Neuron (in vitro differentiated cells): ENCODE results near the gene IMMP2L.

Experiments used
- H2AFZ ChIP-seq: one replicate; pipeline ENCODE4 v1.6.1; 2013; ENCODE audit warnings: low read depth, mild to moderate bottlenecking, inconsistent platforms, low read length, moderate library complexity
- H3K27me3 ChIP-seq: one replicate; pipeline ENCODE4 v1.6.1; 2013; ENCODE audit warnings: low read length; ENCODE audit not compliant: insufficient read depth
- H3K36me3 ChIP-seq: one replicate; pipeline ENCODE4 v1.6.1; 2013; ENCODE audit warnings: low read length; ENCODE audit not compliant: insufficient read depth
- H3K4me1 ChIP-seq: one replicate; pipeline ENCODE4 v1.6.1; 2013; ENCODE audit warnings: low read length; ENCODE audit not compliant: insufficient read depth
- H3K4me3 ChIP-seq: 2 replicates; pipeline ENCODE4 v1.5.1; 2013; ENCODE audit warnings: mild to moderate bottlenecking, low read length, moderate library complexity
- H3K9me3 ChIP-seq: one replicate; pipeline ENCODE4 v1.6.1; 2013; ENCODE audit warnings: low read length

Gene IMMP2L

DNA sequence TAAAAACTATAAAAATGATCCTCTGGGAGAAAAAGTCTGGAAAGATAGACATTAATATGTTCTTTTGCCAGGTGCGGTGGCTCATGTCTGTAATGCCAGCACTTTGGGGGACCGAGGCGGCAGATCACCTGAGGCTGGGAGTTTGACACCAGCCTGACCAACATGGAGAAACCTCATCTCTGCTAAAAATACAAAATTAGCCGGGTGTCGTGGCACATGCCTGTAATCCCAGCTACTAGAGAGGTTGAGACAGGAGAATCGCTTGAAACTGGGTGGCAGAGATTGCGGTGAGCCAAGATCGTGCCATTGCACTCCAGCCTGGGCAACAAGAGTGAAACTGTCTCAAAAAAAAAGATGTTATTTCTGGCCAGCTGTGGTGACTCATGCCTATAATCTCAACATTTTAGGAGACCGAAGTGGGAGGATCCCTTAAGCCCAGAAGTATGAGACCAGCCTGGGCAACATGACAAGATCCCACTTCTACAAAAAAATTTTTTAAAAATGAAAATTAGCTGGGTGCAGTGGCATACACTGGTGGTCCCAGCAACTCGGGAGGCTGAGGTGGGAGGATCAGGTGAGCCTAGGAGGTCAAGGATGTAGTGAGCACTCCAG is 573.3 kb downstream of the IMMP2L start:
- Histone ChIP-seq H3K36me3 (no peaks in the 10 kb centered on the region), H3K4me3 (no peak overlapping the region), H3K4me1 (no peaks in the 10 kb centered on the region), H3K9me3 (no peaks in the 10 kb centered on the region), H2AFZ (no peak overlapping the region), H3K27me3 (no peaks in the 10 kb centered on the region)

- no peaks in the 10 kb centered on the region for H3K9me3 ChIP-seq
- no peaks in the 10 kb centered on the region for H3K4me1 ChIP-seq
- no peaks in the 10 kb centered on the region for H3K36me3 ChIP-seq
- no peak overlapping the region for H2AFZ ChIP-seq
- H3K4me3 ChIP-seq, result no peak overlapping the region
- H3K27me3 ChIP-seq, result no peaks in the 10 kb centered on the region
Observed at GRCh38 chr7:110988348-110988747, 573.9 kb downstream of the IMMP2L start.

DNA sequence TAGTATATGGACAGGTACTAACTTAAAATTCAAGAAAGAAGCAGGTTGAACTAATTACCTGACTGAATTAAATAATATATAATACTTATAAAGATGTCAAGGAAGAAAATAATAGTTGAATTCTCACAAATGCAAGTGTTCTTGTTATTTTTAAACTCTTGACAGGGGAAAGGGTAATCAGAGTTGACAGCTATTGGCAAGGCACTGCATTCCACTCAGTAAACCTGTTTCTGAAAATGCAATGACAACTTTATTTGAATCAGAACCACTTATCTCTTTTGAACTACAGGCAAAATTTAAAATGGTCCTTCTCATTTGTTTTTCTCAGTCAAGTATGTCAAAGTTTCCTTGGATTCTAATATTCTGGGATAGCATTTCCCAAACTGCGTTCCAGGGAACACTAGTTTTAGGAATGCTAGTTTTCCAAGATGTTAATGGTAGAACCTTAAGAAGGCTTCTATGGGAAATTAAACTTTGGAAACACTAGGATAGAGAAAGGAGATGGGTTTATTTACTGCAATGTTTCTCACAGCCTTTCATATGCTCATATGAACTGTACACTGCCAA is 575.1 kb downstream of the IMMP2L start:
- Histone ChIP-seq H3K4me3 (no peak overlapping the region), H3K9me3 (no peaks in the 10 kb centered on the region), H3K27me3 (no peaks in the 10 kb centered on the region), H2AFZ (no peak overlapping the region), H3K36me3 (no peaks in the 10 kb centered on the region), H3K4me1 (no peaks in the 10 kb centered on the region)

DNA sequence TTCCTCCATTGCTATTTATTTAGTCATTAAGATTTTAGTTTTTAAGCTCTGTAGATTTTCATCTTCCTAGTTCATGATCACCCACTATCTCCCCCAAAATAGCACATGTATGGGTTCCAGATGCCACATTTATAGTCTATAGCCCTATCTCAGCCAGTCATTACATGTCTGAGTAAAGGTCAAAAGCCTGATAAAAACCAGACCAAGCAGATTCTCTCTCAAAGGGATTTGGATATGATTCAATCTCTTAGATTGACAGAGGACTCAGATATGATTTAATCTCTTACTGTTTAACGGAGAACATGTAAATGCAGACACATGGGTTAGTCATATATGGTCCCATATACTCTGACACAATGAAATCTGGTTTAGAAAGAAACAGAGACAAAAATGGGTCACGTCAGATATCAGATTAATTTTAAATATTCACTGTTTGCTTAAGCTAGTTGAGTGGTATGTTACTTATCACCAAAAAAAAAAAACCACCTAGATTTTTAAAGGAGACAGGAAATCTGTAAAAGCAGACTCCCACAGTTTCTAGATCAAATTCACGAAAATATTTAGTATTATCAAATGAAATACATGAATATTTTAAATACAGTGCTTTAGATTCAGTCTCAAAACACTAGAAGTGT is 578.4 kb downstream of the IMMP2L start:
- Histone ChIP-seq H3K27me3 (no peaks in the 10 kb centered on the region), H3K36me3 (no peaks in the 10 kb centered on the region), H2AFZ (no peak overlapping the region), H3K9me3 (no peaks in the 10 kb centered on the region), H3K4me1 (no peaks in the 10 kb centered on the region), H3K4me3 (no peak overlapping the region)

DNA sequence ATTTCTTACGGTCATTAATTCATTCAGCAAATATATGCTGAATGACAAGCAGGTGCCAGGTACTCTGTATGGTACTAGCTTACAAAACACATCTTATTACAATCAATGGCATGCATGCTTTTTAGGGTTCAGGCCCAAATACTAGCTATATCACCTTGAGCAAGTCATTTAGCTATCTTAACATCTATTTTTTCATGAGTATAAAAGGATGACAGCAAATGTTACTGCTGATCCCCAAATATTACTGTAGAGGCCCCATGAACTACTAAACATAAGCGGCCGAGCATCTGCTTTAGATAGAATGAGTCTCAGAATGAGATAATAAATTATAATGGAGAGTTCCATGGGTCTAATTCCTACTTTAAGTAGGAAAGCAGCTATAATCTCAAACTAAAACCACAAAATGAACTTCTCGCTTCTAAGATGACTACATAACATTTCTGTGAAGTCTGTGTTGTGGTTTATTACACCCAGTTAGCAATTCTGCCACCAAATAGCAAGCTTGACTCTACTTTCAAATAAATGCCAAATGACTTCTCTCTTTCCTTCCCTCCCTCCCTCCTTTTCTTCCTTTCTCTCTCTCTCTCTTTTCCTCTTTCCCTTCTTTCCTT is 585.1 kb downstream of the IMMP2L start:
- Histone ChIP-seq H3K27me3 (no peaks in the 10 kb centered on the region), H3K9me3 (no peaks in the 10 kb centered on the region), H2AFZ (no peak overlapping the region), H3K36me3 (no peaks in the 10 kb centered on the region), H3K4me3 (no peak overlapping the region), H3K4me1 (peaks cover 12% of the 10 kb centered on the region)

DNA sequence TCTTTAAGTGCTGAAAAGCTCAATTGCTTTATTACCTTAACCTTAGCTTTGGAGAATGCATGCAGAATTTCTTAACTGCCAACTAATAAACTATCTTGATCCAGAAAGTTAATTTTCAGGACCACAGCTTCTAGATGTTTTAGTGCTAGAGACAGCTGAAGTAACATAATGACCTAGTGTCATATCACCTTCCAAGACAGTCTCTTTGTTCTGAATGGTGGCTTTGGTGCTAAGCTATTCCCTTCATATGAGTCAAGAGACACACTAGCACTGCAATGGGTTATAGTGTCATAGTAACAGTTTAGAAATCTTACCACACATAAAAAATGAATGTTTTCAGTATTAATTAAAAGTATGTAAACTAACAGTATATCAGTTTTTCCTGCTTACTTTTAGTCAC is 586.8 kb downstream of the IMMP2L start:
- Histone ChIP-seq H2AFZ (no peak overlapping the region), H3K4me1 (peaks cover 16% of the 10 kb centered on the region), H3K27me3 (no peaks in the 10 kb centered on the region), H3K9me3 (no peaks in the 10 kb centered on the region), H3K36me3 (no peaks in the 10 kb centered on the region), H3K4me3 (no peak overlapping the region)

GRCh38 chr7:110974441-110974840 is 587.9 kb downstream of the IMMP2L start:
- peaks cover 16% of the 10 kb centered on the region for H3K4me1 ChIP-seq
- H3K36me3 ChIP-seq, result no peaks in the 10 kb centered on the region
- no peaks in the 10 kb centered on the region for H3K27me3 ChIP-seq
- no peaks in the 10 kb centered on the region for H3K9me3 ChIP-seq
- H3K4me3 ChIP-seq, result no peak overlapping the region
- H2AFZ ChIP-seq, result no peak overlapping the region

- Histone ChIP-seq H3K4me1 (peaks cover 16% of the 10 kb centered on the region), H3K4me3 (no peak overlapping the region), H2AFZ (no peak overlapping the region), H3K27me3 (no peaks in the 10 kb centered on the region), H3K9me3 (no peaks in the 10 kb centered on the region), H3K36me3 (no peaks in the 10 kb centered on the region)
Observed at GRCh38 chr7:110973196-110973990, 588.9 kb downstream of the IMMP2L start.

- H3K27me3 ChIP-seq, result no peaks in the 10 kb centered on the region
- no peaks in the 10 kb centered on the region for H3K36me3 ChIP-seq
- no peak overlapping the region for H2AFZ ChIP-seq
- no peaks in the 10 kb centered on the region for H3K4me1 ChIP-seq
- H3K4me3 ChIP-seq, result no peak overlapping the region
- no peaks in the 10 kb centered on the region for H3K9me3 ChIP-seq
Observed at GRCh38 chr7:110964775-110965174, 597.5 kb downstream of the IMMP2L start.

GRCh38 chr7:110962826-110963225 is 599.5 kb downstream of the IMMP2L start:
- Histone ChIP-seq H2AFZ (no peak overlapping the region), H3K4me1 (no peaks in the 10 kb centered on the region), H3K36me3 (no peaks in the 10 kb centered on the region), H3K4me3 (no peak overlapping the region), H3K27me3 (no peaks in the 10 kb centered on the region), H3K9me3 (no peaks in the 10 kb centered on the region)

- H3K4me1 ChIP-seq, result no peaks in the 10 kb centered on the region
- no peaks in the 10 kb centered on the region for H3K9me3 ChIP-seq
- H3K4me3 ChIP-seq, result no peak overlapping the region
- no peaks in the 10 kb centered on the region for H3K36me3 ChIP-seq
- H3K27me3 ChIP-seq, result no peaks in the 10 kb centered on the region
- no peak overlapping the region for H2AFZ ChIP-seq
Observed at GRCh38 chr7:110962374-110962773, 599.9 kb downstream of the IMMP2L start.

- no peaks in the 10 kb centered on the region for H3K27me3 ChIP-seq
- no peaks in the 10 kb centered on the region for H3K4me1 ChIP-seq
- no peaks in the 10 kb centered on the region for H3K9me3 ChIP-seq
- no peaks in the 10 kb centered on the region for H3K36me3 ChIP-seq
- H3K4me3 ChIP-seq, result no peak overlapping the region
- H2AFZ ChIP-seq, result no peak overlapping the region
Observed at GRCh38 chr7:110960811-110961210, 601.5 kb downstream of the IMMP2L start.

- H3K36me3 ChIP-seq, result no peaks in the 10 kb centered on the region
- H3K4me3 ChIP-seq, result no peak overlapping the region
- no peaks in the 10 kb centered on the region for H3K27me3 ChIP-seq
- H2AFZ ChIP-seq, result no peak overlapping the region
- H3K4me1 ChIP-seq, result peaks cover 3% of the 10 kb centered on the region
- H3K9me3 ChIP-seq, result no peaks in the 10 kb centered on the region
Observed at GRCh38 chr7:110948280-110948679, 614.0 kb downstream of the IMMP2L start.
